ELF-1 (cell line): ENCODE results near the gene HTR2B.
"Not testable (repeated sequence)": the region's sequence is repeated elsewhere in the genome, so short reads cannot be mapped to it uniquely, and the experiment has no call there.

Experiments used
- DNase-seq: peaks from one replicate; pipeline ENCODE4 v3.0.0-alpha.2; 2016; ENCODE audit warnings: low read depth, low spot score

The HTR2B gene

DNA sequence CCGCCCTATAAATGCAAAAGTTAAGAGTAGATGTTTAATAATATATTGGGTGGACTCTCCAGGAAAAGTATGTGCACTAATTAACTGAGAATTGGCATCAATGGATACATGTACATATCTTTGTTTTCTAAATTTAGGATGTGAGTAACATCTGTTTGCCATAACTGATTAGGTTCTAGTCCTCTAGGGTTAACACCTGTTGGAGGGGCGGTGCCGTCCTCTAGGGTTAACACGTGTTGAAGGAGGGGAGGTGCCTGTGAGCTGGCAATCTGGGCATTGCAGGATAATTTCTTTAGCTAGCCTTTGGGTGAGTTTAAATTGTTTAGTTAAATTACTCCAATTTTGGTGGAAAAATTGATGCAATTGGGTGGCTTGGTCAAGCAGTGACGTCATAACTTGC is 30.9 kb downstream of the HTR2B start:
- DNase-seq, result no peak

- DNase-seq, result no peak
These were observed 36.1 kb downstream of the HTR2B start for GRCh38 chr2:231088754-231089153.

- no peak for DNase-seq
These were observed 40.3 kb downstream of the HTR2B start for GRCh38 chr2:231084565-231084964.

DNA sequence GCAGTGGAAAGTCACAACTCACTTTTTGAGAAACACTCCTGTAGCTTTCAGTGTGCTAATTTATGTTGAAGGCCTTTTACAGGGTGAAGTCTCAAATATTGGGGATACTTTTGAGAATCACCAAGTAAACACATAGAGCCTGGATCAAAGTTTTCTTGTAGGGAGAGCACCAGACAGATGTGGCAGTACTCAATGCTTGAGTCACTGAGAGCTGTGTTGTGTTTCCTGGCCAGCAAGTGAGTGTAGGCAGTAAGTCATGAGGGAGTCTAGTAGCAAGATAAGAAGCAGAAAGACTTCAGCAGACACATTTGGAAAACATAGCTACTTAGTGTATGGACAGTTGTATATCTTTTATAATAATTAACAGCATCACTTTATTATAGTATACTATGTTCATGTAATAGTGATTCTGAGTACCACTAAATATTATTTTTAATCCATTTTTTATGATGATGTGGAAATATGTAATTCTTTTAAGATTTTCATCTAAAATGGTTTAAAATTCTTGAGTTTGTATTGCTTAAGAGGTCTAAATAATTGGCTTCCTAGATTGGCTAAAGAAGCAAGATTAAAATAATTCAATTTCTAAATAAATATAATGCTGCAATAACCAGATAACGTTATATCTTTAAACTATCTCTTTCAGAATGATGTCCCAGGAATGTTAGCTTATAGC is 55.3 kb downstream of the HTR2B start:
- DNase-seq, result no peak

DNA sequence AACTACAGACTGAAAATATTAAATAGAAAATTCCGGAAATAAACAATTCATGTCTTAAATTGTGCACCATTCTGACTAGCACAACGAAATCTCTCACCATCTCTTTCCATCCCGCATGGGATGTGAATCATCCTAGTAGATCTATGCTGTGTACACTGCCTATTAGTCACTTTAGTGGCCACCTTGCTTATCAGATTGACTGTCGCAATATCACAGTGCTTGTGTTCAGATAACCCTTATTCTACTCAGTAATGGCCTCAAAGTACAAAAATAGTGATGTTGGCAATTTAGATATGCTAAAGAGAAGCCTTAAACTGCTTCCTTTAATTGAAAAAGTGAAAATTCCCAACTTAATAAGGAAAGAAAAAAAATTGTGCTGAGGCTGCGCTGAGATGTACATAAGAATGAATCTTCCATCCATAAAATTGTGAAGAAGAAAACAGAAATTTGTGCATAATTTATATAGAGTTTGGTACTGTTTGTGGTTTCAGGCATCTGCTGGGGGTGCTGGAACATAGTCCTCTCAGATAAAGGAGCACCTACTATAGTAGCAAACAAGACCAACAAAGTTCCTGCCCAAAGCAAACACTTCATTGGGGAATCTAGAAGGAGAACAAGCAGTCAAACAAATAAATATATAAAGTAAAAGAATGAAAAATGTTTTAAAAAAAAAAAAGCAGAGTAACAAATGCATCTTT is 56.2 kb downstream of the HTR2B start:
- DNase-seq, result no peak

DNA sequence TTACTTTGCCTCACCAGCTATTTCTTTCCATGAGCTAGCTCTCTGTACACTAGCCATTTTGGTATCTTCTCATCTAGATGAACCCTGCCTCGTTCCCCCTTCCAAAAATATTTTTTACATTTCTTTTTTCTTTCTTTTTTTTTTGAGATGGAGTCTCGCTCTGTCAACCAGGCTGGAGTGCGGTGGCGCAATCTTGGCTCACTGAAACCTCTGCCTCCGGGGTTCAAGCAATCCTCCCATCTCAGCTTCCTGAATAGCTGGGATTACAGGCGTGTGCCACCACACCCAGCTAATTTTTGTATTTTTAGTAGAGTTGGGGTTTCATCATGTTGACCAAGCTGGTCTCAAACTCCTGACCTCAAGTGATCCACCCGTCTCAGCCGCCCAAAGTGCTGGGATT is 57.3 kb downstream of the HTR2B start:
- not testable (repeated sequence) for DNase-seq

- no peak for DNase-seq
These were observed 58.9 kb downstream of the HTR2B start for GRCh38 chr2:231065966-231066365.

DNA sequence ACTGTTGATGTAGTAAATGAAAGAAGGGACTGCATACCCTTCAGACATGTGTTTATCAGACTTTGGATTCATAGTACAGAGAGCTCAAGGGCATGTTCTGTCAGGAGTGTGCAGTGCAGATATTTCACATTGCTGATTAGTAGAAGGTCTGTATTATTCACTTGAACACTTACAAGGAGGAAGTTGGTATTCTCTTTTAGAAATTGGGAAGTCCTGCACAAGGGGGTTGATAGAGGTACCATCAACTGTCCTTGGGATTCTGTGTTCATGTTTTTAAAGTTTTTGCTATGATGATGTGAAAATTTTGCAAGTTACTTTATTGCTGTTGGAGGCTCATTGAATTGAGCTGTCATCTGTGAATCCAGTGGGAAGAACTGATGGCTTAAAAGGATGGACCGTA is 61.5 kb downstream of the HTR2B start:
- DNase-seq, result no peak

- no peak for DNase-seq
These were observed 62.1 kb downstream of the HTR2B start for GRCh38 chr2:231062776-231063175.

- no peak for DNase-seq
These were observed 65.1 kb downstream of the HTR2B start for GRCh38 chr2:231059756-231060155.

DNA sequence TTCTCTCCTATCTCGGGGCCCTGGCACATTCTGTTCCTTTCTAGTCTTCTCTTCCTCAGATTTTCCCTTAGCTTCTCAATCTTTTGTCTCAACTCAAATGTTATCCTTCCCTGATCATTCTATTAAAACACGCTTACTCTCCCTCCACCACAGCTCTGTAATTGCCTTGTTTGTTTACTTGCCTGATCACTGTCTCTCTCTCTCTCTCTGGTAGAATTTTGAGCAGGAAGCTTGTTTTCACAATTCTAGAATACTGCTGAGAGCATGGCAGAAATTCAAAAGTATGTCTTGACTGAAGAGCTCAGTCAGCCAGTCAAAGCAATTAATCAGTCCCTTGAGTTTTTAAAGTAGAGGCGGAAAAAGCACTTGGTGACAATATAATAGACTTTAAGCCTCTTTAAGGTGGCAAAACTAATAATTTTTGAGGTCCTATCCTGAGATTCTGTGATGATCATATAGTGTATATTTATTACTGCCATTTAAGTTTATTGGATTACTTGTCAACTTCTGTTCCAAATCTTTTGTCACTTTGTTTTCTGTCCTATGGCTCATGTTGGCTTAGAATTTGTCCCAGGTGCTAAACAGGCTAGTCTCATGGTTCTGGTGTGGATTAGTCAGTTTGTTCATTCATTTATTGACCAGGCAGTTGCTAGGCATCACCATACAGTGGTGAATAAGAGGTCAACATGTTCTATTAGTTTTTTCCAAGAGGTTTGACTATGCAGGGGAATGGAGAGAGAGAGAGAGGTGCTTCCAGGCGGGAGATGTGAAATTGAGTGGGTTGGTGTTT is 65.9 kb downstream of the HTR2B start:
- DNase-seq, result no peak
